NCI-H1092 treated with DMSO at 0.1 percent for 48 hours (cell line): ENCODE measurements around the gene WBP2NL.

Source experiments
- DNase-seq: peaks from one replicate; lab custom pipeline; 2025; lab: John Stamatoyannopoulos, UW

WBP2NL gene

DNA sequence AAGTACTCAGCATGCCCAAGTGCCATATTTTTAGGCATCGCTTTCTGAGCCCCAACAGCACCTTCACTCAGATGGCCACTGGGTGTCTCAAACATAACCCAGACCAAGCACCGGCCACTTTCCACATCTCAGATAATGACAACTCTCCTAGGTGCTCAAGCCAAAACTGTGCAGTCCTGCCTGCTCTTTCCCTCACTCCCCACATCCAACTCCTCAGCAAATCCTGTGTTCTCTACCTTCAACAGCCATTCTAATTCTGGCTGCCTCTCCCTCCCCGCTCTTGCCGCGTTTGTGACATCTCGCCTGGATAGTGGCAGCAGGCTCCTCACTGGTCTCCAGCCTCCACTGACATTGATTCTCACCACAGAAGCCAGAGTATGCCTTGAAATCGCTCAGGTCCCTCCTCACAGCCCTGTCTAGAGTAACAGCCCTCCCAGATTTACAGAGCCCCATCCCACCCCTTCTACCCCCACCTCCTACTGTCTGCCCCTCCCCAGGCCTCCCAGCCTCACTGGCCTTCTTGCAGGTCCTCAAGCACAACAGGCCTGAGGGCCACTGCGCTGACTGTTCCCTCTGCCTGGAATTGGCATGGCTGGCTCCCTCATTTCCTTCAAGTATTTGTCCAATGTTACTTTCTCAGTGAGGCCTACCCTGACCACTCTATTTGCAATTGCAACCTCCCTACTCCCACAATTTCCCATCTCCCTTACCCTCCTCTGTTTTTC, 74.2 kb downstream of the WBP2NL start:
- DNase-seq: no peak

DNA sequence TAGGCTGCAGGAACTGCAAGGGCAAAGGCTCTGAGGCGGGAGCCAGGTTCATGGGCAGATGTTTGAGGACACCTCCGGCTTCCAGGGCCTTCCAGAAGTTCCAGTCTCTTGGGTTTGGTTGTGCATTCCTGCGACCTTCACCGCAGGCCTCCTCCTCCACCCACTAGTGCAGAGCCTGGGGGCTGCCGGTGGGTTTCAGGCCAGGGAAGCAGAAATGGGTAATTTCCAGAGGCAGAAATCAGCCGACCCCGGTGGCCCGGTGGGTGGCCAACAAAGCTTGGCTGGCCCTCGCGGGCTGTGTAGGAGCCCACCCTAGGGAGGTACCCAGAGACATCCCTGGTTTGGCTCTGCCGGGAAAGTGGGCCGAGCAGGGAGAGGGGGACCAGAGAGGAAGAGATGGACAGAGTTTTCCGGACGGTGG, 75.0 kb downstream of the WBP2NL start:
- DNase-seq: no peak

DNA sequence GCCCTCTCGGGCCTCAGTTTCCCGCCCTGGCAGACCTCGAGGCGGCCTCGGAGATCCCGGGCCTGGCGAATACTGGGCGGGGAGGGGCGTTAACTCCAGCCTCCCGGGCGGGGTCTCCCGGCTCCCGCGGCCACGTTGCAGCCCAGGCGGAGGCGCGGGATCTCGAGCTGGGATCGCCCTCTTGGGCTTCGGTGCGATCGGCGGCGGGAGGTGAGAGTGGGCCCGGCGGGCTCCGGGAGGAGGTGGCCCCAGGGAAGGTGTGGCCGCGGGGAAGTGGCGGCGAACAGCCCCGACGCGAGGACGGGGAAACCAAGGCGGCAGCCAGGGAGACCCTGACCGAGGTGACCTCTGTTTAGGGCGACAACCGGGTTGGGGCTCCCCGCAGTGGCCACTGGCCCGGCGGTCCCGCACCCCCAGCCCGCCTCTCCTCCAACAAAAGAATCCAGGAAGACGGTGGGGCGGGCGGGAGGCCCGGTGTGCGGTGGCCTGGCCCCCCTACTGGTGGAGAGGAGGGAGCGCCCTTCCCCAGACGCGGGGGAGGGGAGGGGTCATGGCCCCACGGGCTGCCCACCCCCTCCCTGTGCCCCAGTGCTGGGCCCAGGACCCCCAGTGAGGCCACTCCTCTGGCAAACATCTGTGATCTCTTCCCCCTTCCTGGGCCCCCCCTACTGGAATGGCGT, 75.7 kb downstream of the WBP2NL start, which contains the start of gene PHETA2:
Gene PHETA2, plus strand, starts transcription at position 117 of the 680 bp plus-strand sequence. CDS start 3,046 bp downstream, outside the sequence.
- DNase-seq: no peak

DNA sequence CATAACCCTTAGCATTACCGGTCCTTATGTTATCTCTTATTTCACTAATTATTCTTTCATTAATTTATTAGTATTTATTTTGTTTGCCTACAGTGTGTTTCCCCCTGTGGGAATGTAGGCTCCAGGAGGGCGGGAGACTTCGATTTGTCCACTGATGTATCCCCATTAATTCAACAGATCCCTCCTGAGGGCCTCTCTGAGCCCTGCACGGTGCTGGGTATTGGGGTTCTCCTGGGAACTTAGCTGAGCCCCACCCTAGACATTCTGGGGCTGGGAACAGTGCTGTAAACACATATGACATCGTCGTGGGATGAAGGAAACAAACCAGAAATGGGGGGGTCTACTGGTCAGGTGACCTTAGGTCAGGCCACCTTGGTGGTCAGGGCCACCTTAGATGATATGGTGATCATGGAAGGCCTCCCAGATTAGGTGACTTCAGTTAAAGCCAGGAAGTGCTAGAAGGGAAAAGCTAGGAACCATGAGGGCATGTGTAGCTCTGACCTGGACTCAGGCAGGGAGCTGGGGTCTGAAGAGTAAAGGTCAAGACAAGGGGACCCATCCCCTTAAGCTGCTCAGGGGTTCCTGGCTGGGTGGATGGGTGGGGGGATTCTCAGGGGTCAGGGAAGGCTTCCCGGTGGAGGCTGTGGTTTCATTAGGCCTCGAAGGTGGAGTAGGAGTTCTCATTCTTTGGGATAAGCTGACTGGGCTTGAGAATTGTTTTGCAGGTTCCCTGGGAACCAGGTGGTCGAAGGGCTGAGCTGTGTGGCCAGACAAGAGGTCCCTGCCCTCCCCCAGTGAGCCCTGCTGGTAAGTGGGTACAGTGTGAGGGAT, 76.5 kb downstream of the WBP2NL start:
- DNase-seq: no peak

DNA sequence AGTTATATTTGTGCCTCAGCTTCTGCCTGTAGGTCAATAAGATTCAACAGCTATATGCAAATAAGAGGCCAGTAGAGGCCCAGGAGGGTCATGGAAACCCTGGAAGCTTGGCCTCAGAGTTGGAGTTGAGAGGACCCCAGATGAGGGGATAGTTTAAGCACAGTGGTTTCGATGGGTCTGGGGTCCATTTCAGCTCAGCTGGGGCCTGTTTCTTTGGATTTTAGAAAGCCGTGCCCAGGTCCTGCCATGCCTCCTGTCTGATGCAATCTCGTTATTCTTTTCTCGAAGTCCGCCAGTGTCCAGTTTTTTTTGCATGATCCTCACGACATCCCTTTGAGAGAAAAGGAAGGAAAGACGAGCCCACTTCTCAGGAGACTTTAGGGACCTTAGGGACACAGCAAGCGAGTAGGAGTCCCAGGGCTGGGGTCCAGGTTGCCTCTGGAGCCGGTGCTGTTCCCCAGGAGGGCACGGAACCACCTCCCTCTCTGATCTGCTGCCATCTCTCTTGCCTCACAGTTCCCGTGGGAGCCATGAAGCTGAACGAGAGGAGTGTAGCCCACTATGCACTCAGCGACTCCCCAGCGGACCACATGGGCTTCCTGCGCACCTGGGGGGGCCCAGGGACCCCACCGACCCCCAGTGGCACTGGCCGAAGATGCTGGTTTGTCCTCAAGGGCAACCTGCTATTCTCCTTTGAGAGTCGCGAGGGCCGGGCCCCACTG, 78.3 kb downstream of the WBP2NL start:
- DNase-seq: no peak

DNA sequence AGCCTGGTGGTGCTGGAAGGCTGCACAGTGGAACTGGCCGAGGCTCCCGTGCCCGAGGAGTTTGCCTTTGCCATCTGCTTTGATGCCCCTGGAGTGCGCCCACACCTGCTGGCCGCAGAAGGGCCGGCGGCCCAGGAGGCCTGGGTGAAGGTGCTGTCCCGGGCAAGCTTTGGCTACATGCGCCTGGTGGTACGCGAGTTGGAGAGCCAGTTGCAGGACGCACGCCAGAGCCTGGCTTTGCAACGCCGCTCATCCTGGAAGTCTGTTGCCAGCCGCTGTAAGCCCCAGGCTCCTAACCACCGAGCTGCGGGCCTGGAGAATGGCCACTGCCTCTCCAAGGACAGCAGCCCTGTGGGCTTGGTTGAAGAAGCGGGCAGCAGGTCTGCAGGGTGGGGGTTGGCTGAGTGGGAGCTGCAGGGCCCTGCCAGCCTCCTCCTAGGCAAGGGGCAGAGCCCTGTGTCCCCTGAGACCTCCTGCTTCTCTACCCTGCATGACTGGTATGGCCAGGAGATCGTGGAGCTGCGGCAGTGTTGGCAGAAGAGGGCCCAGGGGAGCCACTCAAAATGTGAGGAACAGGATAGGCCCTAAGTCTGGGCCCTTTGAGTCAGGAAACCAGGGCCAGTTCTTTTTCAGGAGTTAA, 79.0 kb downstream of the WBP2NL start:
- no peak for DNase-seq
